Esophagus squamous epithelium (tissue), 5 donors: ENCODE measurements around the gene MYO19. TPM values are rescaled to one million over a fixed set of nuclear protein-coding genes. Genes with fewer than 3 reads are reported as not detected.

Experiments
- DNase-seq: peaks from one replicate; lab custom pipeline; 2025; lab: John Stamatoyannopoulos, UW
- H3K27ac ChIP-seq, 4 donors: fragments of 200-600 bp; sonication (generic); one replicate each; pipeline ENCODE4 v1.5.1; 2016 to 2019; ENCODE audit warnings: mild to moderate bottlenecking in 1 of 4
- H3K27me3 ChIP-seq, 4 donors: fragments of 200-600 bp; sonication (generic); 1 replicate in 3 of 4; 2 replicates in 1 of 4; pipeline versions ENCODE4 v1.5.1 to v1.6.0; 2017 to 2021; ENCODE audit warnings: antibody characterized with exemption in 1 of 4
- H3K36me3 ChIP-seq, 3 donors: fragments of 200-600 bp; sonication (generic); one replicate each; pipeline ENCODE4 v1.5.1; 2016 to 2019
- H3K4me1 ChIP-seq, 3 donors: fragments of 200-600 bp; sonication (generic); one replicate each; pipeline ENCODE4 v1.5.1; 2017 to 2019
- H3K4me3 ChIP-seq, 4 donors: fragments of 200-600 bp; sonication (generic); 1 replicate in 3 of 4; 2 replicates in 1 of 4; pipeline ENCODE4 v1.5.1; 2016 to 2019; ENCODE audit warnings: mild to moderate bottlenecking in 2 of 4, moderate library complexity in 1 of 4
- H3K9me3 ChIP-seq, 3 donors: fragments of 200-600 bp; sonication (generic); one replicate each; pipeline ENCODE4 v1.5.1; 2016 to 2019
- CTCF ChIP-seq, 6 experiments: fragments of 450-650 bp in 4 of 6; fragments of 200-600 bp in 2 of 6; sonication (generic) in 2 of 6; IDR thresholded peaks; one replicate each; pipeline ENCODE4 v1.5.1; 2016 to 2019; ENCODE audit warnings: antibody characterized with exemption in 6 of 6, mild to moderate bottlenecking in 4 of 6, moderate library complexity in 4 of 6
- POLR2A ChIP-seq, 4 donors: fragments of 450-650 bp; IDR thresholded peaks; one replicate each; pipeline ENCODE4 v1.6.1; 2017; ENCODE audit warnings: antibody characterized with exemption in 4 of 4, mild to moderate bottlenecking in 4 of 4, moderate library complexity in 3 of 4
- WGBS, 2 donors: methylation state at CpG; one replicate each; pipeline ENCODE4 v1.1.5; 2018; 5-methylcytosine and 5-hydroxymethylcytosine counted together
- intact Hi-C: fragments of 100-400 bp; cut with DNase I; formaldehyde crosslinking; loops from one replicate; pipeline ENCODE4 v1.15.0; 2022
- total RNA-seq, 4 donors: library from RNA; depleted of rRNA; stranded (reverse); fragments of >200 nt; gene quantifications; one replicate each; pipeline ENCODE4 v1.1.0, GENCODE V29; 2016
- donor health status: DM: yes; HTN: yes; CAD: no.

The MYO19 gene
- total RNA-seq, 4 donors from 2014 or later = 46.4 to 124 (median 88.5) TPM

GRCh38 chr17:36546418-36547093 lies 11.9 kb upstream of the MYO19 start:
- Histone ChIP-seq H3K9me3 (no peaks in the 10 kb centered on the region), H3K36me3 (no peaks in the 10 kb centered on the region), H3K4me1 (peaks cover 13 to 79% (median 47%) of the 10 kb centered on the region in 3 donors), H3K27me3 (no peaks in the 10 kb centered on the region), H3K27ac (peak overlapping the region; percentile 96 to 100 (median 100)), H3K4me3 (peak overlapping the region; percentile 77 to 100 (median 92))
- no peak for DNase-seq
- intact Hi-C loops = loop anchor here (5.0 kb wide), 1 partner anchor 46 kb away; the partner anchor contains the start of gene DHRS11
- WGBS, 2 donors = 5 to 6% methylated on average over 7 of the region's 7 CpGs
- TF ChIP-seq CTCF (IDR thresholded peaks at IDR 0.05) (no peak), POLR2A (IDR thresholded peaks at IDR 0.05) (no peak)

- peaks cover 9 to 71% (median 41%) of the 10 kb centered on the region in 3 donors for H3K4me1 ChIP-seq
- peak overlapping the region; percentile 77 to 100 (median 92) for H3K4me3 ChIP-seq
- no peaks in the 10 kb centered on the region for H3K36me3 ChIP-seq
- no peaks in the 10 kb centered on the region for H3K9me3 ChIP-seq
- intact Hi-C loops = loop anchor here (5.0 kb wide), 1 partner anchor 47 kb away; the partner anchor contains the start of gene DHRS11
- H3K27ac ChIP-seq = peak overlapping the region; percentile 96 to 100 (median 100)
- no peaks in the 10 kb centered on the region for H3K27me3 ChIP-seq
- TF ChIP-seq POLR2A (IDR thresholded peaks at IDR 0.05) (peak in 3 of 4 donors; percentile 26 to 90 (median 88)), CTCF (IDR thresholded peaks at IDR 0.05) (peak in 1 of 6 experiments; percentile 14)
- peak; percentile 70 for DNase-seq
- 2 to 3% methylated on average over 14 to 17 of the region's 60 CpGs for WGBS, 2 donors
Measured at GRCh38 chr17:36545465-36546417, 11.1 kb upstream of the MYO19 start.

- Histone ChIP-seq H3K9me3 (no peaks in the 10 kb centered on the region), H3K4me3 (peak overlapping the region; percentile 77 to 100 (median 92)), H3K27me3 (no peaks in the 10 kb centered on the region), H3K36me3 (no peaks in the 10 kb centered on the region), H3K4me1 (peaks cover 9 to 64% (median 41%) of the 10 kb centered on the region in 3 donors), H3K27ac (peak overlapping the region; percentile 96 to 100 (median 100))
- WGBS, 2 donors = 0% methylated on average over 4 of the region's 38 CpGs; no CpG with 5 or more reads in 1 of the 2 donors
- peak; percentile 65 for DNase-seq
- intact Hi-C loops = loop anchor here (5.0 kb wide), 1 partner anchor 47 kb away; the partner anchor contains the start of gene DHRS11
- TF ChIP-seq POLR2A (IDR thresholded peaks at IDR 0.05) = no peak
- TF ChIP-seq CTCF (IDR thresholded peaks at IDR 0.05) = no peak
Measured at GRCh38 chr17:36545077-36545464, 10.4 kb upstream of the MYO19 start.

GRCh38 chr17:36544307-36545076 lies 9.8 kb upstream of the MYO19 start, which contains the start of gene GGNBP2:
GGNBP2 (plus strand) TSS chr17:36544919; CDS start chr17:36545725, 806 bp downstream.
- Histone ChIP-seq H3K36me3 (no peaks in the 10 kb centered on the region), H3K27ac (peak within 1 kb of the TSS; percentile 96 to 100 (median 100)), H3K27me3 (no peaks in the 10 kb centered on the region), H3K4me1 (peaks cover 9 to 58% (median 41%) of the 10 kb centered on the region in 3 donors), H3K4me3 (peak within 1 kb of the TSS; percentile 77 to 100 (median 92)), H3K9me3 (no peaks in the 10 kb centered on the region)
- peak; percentile 78 for DNase-seq
- 0 to 1% methylated on average over 9 to 21 of the region's 71 CpGs for WGBS, 2 donors
- TF ChIP-seq CTCF (IDR thresholded peaks at IDR 0.05) (no peak), POLR2A (IDR thresholded peaks at IDR 0.05) (peak in 3 of 4 donors; percentile 41 to 92 (median 85))
- intact Hi-C loops = loop anchor here (5.0 kb wide), 1 partner anchor 48 kb away; the partner anchor contains the start of gene DHRS11
